HG03565 (cell line): ENCODE measurements around the gene SGPP2.
"Not testable (repeated sequence)": the region's sequence is repeated elsewhere in the genome, so short reads cannot be mapped to it uniquely, and the experiment has no call there.

ENCODE experiments used
- ATAC-seq: cut with Tn5 transposase; IDR thresholded peaks from one replicate; pipeline ENCODE4 v1.9.1; 2021; ENCODE audit warnings: mild to moderate bottlenecking, moderate library complexity; ENCODE audit not compliant: unreplicated experiment

SGPP2 gene

GRCh38 chr2:222424276-222424728 lies at the start of gene SGPP2:
TSS of gene SGPP2 (plus strand) at chr2:222424543. CDS start at chr2:222424603, 60 bp downstream.
- peak; percentile 18 for ATAC-seq

GRCh38 chr2:222375798-222376197 lies 48.5 kb upstream of the SGPP2 start:
- no peak for ATAC-seq

- no peak for ATAC-seq
Observed at GRCh38 chr2:222380456-222380855, 43.9 kb upstream of the SGPP2 start.

GRCh38 chr2:222381566-222381965 lies 42.8 kb upstream of the SGPP2 start:
- no peak for ATAC-seq

- ATAC-seq = no peak
Observed at GRCh38 chr2:222383255-222383654, 41.1 kb upstream of the SGPP2 start.

GRCh38 chr2:222391743-222392285 lies 32.5 kb upstream of the SGPP2 start:
- ATAC-seq = no peak

GRCh38 chr2:222393733-222394267 lies 30.5 kb upstream of the SGPP2 start:
- no peak for ATAC-seq

GRCh38 chr2:222398446-222398885 lies 25.9 kb upstream of the SGPP2 start:
- ATAC-seq = no peak

GRCh38 chr2:222399038-222399783 lies 25.1 kb upstream of the SGPP2 start:
- no peak for ATAC-seq

GRCh38 chr2:222404151-222404905 lies 20.0 kb upstream of the SGPP2 start:
- no peak for ATAC-seq

GRCh38 chr2:222408684-222409083 lies 15.7 kb upstream of the SGPP2 start:
- ATAC-seq = no peak

- no peak for ATAC-seq
Observed at GRCh38 chr2:222410534-222410933, 13.8 kb upstream of the SGPP2 start.

- ATAC-seq = not testable (repeated sequence)
Observed at GRCh38 chr2:222412334-222412733, 12.0 kb upstream of the SGPP2 start.

GRCh38 chr2:222413295-222413911 lies 10.9 kb upstream of the SGPP2 start:
- no peak for ATAC-seq

GRCh38 chr2:222418739-222419138 lies 5.6 kb upstream of the SGPP2 start:
- ATAC-seq = no peak

GRCh38 chr2:222420508-222420907 lies 3.8 kb upstream of the SGPP2 start:
- ATAC-seq = no peak

GRCh38 chr2:222421626-222422025 lies 2.7 kb upstream of the SGPP2 start:
- no peak for ATAC-seq

GRCh38 chr2:222423186-222423585 lies 1.2 kb upstream of the SGPP2 start:
- no peak for ATAC-seq

GRCh38 chr2:222423632-222424275 lies 589 bp upstream of the SGPP2 start:
- peak; percentile 17 for ATAC-seq
